Inflammatory macrophage (primary cell): ENCODE measurements around the gene PRPS2.
A peak's percentile ranks its signal among the peaks of the same experiment; 100 is the strongest.

Experiments used
- DNase-seq, 2 donors: peaks; one replicate each; pipeline ENCODE4 v3.0.0-alpha.2; 2020 to 2022

The PRPS2 gene

DNA sequence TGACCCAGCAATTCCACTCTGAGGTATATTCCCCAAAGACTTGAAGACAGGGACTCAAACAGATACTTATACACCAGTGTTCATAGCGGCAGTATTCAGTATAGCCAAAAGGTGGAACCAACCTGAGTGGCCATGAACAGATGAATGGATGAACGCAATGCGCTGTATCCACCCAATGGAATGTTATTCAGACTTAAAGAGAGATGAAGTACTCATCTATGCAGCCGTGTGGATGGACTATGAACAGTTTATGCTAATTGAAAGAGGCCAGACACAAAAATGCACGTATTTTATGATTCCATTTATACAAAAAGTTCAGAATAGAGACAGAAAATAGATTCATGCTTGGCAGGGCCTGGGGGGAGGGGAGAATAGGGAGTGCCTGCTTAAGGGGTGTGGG, 26.3 kb downstream of the PRPS2 start:
- no peak for DNase-seq

DNA sequence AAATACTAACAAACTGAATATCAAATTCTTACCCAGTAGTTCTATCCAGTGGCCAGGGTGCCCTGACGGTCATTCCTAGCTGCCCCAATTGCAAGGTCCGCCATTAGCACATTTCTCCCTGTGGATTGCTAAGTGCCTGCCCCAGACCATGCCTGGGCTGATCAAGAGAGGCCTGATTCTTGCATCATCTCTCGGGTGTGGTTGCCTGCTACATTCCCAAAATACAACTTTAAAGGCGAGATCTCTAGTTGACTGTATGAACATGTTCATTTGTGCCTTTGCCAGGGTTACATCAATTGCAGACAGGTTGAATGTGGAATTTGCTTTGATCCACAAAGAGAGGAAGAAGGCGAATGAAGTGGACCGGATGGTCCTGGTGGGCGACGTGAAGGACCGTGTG, 28.0 kb downstream of the PRPS2 start:
- no peak for DNase-seq

DNA sequence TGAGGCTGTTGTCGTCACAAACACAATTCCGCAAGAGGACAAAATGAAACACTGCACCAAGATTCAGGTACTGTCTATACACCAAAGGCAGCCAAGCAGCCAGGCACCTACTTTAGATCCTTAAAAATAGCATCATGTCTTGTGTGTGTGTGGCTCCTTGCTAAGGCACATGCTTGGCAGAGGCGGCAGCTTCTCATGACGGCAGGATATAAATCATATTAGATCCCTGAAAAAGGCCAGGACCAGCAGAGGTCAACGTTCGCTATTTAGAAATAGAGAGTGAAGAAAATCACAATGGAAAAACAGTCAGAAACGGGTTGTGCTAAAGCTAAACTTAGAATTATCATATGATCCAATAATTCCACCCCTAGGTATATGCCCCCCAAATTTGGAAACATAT, 29.5 kb downstream of the PRPS2 start:
- no peak for DNase-seq

DNA sequence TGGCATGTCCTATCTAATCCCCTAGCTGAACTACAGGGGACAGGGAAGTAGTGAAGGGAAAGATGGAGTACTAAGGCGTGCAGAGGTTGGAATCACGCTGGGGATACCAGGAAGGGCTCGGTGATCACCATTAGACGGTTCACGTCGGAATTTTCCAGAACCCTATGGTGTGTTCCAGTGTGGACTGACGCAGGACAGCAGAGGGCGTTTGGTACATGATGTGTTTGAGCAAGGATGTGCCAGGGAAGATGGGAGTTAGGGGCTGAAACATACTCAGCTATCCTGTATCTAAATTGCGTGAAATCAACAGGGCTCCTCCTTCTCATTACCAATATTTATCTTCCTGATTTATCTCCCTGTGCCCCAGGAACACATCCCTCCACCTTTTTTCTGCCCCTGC, 33.7 kb downstream of the PRPS2 start:
- no peak for DNase-seq

DNA sequence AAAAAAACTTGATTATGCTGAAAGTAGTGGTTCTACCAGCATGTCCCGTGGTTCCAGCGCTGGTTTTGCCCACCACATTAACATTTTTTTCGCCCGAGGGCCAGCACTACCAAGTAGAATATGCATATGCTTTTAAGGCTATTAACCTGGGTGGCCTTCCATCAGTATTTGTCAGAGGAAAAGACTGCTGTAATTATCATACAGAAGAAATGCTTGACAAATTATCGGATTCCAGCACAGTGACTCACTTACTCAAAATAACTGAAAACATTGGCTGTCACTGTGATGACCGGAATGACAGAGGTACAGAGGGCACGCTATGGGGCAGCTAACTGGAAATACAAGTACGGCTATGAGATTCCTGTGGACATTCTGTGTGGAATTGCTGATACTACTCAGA, 34.6 kb downstream of the PRPS2 start:
- DNase-seq = no peak

DNA sequence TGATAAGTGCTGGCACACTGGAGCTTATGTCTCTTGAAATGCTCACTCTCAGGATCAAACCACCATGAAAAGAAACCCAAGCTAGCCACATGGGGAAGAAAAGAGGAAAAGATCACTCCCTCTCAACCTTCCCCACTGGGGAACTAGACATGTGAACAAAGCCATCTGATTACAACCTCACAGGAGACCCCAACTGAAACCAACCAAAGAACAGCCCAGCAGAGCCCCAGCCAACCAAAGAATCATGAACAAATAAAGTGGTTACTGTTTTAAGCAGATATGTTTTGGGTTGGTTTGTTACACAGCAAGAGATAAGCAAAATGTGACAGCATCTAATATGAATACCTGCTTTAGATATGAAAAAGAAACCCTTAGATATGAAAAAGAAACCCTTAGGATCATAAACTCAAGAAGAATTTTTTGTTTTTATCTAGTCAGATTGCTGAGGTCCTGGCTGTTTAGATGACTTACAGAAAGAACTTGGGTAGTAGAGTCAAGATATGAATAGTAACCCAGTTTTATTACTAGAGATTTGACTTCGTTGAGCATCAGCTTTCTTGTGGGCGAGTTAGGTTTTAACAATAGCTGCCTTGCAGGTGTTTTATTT, 52.0 kb downstream of the PRPS2 start:
- no peak for DNase-seq

DNA sequence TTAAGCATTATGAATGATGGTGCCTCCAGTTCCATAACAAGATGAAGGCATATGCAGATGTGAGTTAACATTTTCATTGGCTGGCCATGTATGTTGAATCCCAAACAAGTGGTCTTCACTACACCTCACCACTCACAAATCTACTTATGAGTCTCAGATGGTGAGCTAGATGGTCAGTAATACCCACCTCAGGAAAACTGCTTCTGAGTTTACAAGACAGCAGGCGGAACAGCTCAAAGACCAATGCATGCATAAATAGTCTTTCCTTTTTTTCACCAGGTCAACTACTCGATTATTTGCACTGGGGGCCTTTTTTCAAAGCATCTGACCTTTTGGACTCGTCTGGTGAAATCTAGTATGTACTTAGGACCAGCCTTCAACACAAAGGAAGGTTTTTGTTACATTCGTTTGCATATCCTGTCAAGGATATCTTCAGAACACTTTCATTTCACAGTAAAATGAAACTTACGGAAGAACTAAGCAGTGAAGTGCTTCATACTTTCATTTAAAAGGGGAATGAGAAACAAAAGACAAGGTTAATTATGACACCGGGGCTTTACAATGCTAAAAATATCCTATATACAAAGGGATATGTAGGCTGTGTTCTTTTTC, 52.6 kb downstream of the PRPS2 start:
- no peak for DNase-seq

DNA sequence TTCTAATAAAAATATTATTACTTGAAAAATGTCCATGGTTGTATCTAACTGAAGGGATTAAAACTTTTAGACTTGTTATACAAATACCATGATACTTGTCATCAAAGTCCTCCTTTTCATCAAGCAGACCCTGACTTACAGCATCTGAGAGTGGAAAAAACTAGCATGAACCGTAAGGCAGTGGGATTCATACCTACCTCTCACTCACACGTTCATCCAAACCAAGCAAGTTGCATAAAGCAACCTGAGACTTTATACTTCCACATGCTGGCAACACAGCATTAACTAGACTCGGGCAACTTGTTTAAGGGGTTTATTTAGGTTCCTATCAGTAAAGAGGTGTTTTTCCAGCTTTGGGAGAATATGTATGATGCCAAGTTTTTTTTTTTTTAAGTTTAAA, 53.1 kb downstream of the PRPS2 start:
- DNase-seq = no peak

DNA sequence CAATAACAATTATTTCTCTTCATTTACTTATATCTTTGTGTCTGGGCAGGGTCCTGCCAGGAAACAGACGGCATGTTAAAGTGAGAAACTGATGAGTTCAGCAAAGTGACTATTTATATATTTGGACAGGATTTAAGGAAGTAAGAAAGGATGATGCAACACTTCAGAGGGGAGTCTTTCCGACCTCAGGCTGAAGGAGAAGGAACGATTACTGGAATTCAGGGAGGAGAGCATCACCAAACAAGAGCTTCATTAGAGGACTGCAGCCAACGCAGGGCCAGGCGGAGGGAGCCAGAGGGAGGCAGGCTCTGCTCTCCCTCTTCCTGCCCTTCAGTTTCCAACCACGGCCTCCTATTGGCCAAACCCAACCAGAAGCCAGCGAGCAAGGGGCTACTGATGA, 74.1 kb downstream of the PRPS2 start:
- DNase-seq = peak; percentile 34 to 42

DNA sequence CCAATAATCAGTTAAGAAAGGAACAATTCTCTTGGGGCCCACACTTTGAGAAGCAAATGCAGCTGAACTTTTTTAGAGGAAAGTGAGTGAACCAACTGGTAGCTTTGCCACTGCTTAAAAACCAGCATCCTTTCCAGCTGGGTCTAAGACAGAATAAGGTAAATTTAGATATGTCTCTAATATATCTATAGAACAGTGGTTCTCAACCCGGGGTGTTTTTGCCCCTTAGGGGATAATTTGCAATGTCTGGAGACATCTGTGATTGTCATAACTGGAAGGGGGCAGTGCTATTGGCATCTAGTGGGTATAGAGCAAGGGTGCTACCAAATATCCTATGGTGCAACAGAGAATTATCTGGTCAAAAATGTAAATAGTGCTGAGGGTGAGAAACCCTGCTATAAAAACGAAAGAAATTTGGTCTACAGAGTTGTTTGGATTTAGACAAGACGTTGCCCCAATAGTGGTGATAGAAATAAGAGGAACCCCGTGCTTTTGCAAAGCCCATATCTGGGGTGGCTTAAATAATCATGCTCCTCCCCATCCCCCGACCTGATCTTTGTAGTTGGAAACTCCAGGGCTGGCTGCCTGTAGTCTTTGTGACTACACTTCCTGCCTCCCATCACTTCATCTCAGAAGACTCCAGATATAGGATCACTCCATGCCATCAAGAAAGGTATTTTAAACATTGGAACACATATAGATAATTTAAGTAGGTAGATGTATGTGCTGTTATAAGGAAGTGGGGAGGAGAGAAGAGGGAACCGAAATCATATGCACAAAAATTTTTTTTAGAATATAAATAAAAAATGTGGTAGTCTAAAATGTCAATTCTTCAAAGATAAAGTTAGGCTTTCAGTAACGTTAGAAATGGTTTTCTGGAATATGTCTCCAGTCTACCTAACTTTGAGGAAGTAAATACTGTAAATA, 75.5 kb downstream of the PRPS2 start, which contains the start of gene TLR7:
Gene TLR7, plus strand, starts transcription at position 622 of the 927 bp plus-strand sequence. CDS start 507 bp downstream, outside the sequence.
- peak; percentile 5 to 43 for DNase-seq

DNA sequence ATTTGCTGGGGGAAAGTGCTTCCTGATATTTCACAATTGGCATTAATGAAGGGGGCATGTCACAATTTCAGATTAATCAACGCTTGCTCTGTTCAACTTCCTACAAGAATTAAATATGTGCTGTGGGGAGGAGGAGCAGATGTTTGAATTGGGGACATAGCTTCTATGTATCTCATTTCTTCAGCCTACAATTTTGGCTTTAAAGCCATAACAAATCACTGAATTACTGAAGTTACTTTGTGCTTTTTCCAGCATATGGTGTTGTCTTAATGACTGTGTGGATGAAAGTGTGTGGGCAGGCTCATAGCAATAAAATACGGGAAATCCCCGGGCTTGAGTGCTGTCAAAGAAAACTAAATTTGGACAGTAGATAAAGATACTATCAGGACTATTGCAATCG, 76.5 kb downstream of the PRPS2 start:
- DNase-seq = peak; percentile 19 to 31

DNA sequence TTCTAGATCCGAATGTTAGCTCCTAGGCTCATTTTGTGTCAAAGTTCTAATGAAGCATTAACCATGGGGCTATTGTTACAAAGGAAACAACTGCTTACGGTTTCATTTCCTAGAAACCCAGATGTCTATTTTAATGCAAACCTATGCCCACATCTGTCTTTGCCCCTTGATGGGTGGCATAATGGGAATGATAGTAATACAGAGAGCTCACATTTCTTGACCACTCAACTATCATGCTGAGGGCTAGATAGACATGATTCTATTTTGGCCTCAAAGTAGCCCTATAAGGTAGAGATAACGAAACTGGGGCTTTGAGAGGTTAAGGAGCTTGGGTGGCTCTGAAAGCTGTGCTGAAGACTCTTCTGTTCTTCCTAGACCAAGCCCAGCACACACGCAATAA, 77.5 kb downstream of the PRPS2 start:
- DNase-seq = no peak

DNA sequence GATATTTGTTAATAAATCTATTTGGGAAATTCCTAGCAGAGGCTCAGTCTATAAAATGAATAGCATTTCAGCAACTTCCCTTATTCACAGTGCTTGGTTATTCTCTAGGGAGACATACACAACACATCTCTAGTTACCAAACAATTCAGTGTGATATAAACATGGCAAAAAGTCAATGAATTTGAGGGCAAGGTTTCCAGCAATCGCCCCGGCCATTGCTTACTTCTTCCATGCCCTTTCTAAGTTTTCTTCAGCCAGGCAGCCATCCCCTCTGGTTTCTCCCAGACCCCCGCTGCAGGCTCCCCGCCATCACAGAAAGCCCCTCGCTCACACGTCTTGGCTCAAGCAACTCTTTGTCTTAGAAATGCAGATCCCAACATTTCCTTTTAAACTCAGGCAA, 80.0 kb downstream of the PRPS2 start:
- peak in 1 of 2 donors; percentile 2 for DNase-seq

DNA sequence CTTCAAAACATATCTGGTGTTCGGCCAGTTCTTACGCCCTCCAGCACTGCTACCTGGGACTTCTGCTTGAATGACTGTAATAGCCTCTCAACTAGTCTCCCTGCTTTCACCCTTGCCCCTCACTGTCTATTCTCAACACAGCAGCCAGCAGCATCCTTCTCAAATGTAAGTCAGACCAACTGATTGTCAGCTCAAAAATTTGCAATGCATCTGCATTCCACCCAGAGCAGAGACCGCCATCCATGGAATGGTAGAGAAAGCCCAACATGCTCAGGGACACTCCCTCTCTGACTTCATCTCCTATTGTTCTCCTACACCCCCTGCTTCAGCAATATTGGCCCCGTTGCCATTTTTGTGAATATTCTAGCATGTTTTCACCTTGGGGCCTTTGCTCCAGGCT, 81.5 kb downstream of the PRPS2 start:
- no peak for DNase-seq
